WI38 (cell line): ENCODE measurements around the gene ATXN10.

Source experiments
- H3K4me3 ChIP-seq: 2 replicates; pipeline ENCODE4 v1.5.1; 2011; ENCODE audit warnings: low read depth, mild to moderate bottlenecking, control low read depth, low read length
- CTCF ChIP-seq: IDR thresholded peaks from 2 replicates; pipeline ENCODE4 v1.5.1; 2012; ENCODE audit warnings: low read depth, mild to moderate bottlenecking, control low read depth, low read length

ATXN10 gene

DNA sequence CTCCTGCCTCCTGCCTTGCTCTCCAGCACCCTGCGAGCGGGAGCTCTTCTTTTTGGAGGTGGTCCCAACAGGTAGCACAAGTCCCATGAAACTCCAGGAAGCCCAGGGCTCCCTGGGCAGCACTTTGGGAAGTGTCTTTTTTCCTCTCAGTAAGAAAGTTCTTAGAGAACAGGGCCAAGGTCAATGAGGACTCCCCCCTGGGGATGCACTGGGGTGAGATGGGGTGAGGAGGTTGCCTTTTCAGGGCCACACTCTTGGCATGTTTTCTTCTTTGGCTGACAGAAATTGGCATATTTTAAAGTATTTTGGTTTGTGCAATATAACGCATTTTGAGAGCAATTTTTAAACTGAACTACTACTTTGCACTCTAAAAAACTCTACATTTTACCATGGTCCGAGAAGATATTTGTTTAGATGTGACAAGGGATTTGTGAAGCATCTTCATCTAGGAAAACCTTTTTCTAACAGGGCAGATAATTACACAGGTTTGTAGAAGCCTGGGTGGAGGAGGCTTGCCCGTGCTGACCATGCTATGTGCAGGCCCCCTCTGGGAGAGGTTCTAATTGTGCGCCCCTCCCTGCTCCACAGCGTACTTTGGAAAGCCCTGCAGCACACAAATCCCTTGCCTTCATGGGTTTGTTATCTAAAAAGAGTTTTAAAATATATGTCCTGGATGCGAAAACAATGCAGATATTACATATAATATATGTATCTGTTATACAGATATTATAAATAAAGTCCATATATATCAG is 165.0 kb downstream of the ATXN10 start:
- no peak overlapping the region for H3K4me3 ChIP-seq
- no peak for TF ChIP-seq CTCF

DNA sequence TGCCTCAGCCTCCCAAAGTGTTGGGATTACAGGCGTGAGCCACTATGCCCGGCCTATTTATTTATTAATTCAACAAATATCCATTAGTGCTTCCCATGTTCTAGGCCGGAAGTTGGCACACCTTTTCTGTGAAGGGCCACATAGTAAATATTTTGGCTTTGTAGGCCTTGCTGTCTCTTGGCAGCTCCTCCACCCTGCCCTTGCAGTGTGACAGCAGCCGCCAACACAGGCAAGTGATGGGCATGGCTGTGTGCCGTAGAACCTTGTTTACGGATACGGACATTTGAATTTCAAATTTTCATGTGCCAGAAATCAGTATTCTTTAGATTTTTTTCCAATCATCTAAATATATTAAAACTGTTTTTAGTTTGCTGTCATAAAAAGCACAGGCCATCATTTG is 165.9 kb downstream of the ATXN10 start:
- TF ChIP-seq CTCF = no peak
- H3K4me3 ChIP-seq = no peak overlapping the region

DNA sequence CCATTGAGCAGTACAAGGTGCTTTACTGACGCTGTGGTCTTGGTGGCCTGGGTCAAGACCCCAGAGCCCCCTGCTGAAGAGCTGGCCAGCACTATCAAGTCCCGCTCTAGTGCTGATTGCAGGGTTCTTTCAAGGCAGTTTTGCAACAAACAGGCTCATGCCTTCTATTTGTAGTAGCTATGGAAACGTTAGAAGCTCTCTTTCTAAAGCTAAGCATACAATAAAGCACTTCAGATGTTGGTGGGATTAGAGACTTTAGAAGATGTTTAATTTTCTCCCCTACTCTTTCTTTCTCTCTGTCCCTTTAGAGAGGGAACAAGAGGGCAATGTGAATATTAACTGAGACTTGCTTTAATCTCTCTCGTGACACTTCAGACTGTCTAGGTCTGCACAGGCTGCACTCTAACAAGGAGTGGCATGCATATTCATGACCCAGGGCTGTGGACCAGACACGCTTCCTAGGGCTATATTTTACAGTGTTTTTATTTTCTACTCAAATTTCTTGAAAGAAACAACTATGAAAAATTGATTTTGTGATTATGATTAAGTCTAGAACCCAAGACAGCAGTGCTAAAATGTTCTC is 166.8 kb downstream of the ATXN10 start:
- no peak overlapping the region for H3K4me3 ChIP-seq
- TF ChIP-seq CTCF = no peak

- no peak overlapping the region for H3K4me3 ChIP-seq
- TF ChIP-seq CTCF = no peak
Measured at GRCh38 chr22:45840483-45840882, 168.8 kb downstream of the ATXN10 start.

DNA sequence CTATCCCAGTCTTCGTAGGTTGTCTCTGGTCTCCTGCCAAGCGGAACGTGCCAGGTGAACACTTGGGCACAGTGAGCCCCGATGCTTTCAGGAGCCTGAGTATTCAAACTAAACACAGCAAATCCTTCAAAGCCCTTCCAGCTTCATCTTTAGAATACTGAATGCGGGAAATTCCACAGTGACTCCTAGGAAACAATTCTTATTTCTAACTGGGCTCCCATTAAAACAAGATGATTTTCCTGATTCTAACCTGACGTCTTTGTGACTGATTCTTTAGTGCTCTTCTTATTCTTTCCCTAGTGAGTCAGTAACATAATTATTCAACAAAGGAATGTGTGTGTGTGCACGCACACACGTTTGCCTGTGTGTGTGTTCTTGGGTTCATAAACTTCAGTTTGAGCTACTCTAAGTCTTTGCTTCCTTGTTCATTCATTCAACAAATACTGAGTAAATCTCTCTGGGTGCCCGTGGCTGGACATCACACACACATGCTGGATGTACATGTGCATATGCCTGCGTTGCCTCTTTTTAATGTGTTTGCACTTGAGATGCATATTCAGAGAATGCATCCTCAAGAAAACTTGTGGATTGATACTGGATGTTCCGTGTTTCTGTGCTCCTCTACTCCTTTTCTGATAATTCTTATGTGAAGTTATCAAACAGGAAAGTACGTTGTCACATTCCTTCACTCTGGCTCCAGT is 170.8 kb downstream of the ATXN10 start:
- no peak overlapping the region for H3K4me3 ChIP-seq

DNA sequence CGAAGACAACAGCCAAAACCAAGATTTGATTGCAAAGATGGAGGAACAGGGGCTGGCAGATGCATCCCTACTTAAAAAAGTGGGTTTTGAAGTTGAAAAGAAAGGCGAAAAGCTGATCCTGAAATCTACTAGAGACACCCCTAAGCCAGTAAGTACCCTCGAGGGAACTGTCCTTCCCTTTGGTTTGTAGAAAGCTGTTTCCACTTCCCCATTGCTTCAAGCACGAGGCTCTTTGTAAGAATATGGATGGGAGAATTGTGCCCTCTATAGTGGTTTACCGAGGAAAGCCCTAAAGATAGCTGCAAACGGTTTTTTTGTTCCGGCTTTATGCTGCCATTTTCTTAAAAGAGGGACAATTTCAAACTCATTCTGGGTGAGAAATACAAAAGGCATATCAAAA is 171.4 kb downstream of the ATXN10 start:
- no peak for TF ChIP-seq CTCF
- no peak overlapping the region for H3K4me3 ChIP-seq

More for the DNA sequence above, 170.8 kb downstream of the ATXN10 start:
- TF ChIP-seq CTCF = no peak

DNA sequence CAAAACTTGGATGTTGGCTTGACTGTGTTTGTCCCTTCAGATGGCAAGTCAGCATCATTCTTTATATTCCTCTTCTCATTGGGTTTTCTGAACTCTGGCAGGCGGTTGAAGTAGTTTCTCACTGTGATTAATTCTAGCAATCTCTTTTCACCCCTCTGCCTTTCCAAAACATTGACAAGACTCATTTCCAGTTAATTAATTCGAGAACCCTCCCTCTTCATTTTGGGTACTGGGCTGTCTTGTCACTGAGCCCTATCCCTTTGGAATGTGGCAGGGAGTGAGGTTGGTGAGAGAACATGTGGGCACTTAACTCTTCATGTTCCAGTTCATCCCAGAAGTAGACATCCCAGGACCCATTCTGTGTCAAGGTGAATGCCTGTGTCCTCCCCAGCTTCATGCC is 172.4 kb downstream of the ATXN10 start:
- H3K4me3 ChIP-seq = no peak overlapping the region
- TF ChIP-seq CTCF = no peak
